ENCODE measurements around the gene WDFY4. TPM values are rescaled to one million over a fixed set of nuclear protein-coding genes. Genes with fewer than 3 reads are reported as not detected.

The WDFY4 gene
- total RNA-seq, 1 experiment from 2014 or later, result 0.23 TPM

DNA sequence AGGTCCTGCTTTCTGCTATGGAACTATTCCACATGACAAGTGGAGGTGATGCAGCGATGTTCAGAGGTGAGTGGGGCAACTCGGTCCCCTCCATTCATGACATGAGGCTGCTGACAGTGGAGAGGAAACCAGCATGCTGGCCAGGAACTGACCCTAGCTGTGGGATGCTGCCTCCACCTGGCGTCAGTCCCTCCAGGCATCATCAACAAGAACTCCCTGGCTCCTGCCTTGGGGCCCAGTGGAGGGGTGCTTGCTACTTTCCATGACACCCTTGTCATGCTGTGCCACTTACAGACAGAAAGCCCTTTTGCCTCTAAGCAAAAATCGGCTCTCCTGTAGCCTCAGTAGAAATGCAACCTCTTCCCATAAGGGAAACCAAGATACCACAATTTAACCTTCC, 136.4 kb downstream of the WDFY4 start:
- peaks cover 3% of the 10 kb centered on the region for H3K27me3 ChIP-seq (ENCODE audit: control insufficient read depth, insufficient read depth, low read length)
- POLR2A ChIA-PET, result no interaction called here
- in situ Hi-C loops (cut with HindIII; ENCODE audit: low pct_unique_long_range_greater_than_20kb, low sequenced_read_pairs) (no loop called here), intact Hi-C loops (cut with micrococcal nuclease; ENCODE audit: unreplicated experiment) (no loop called here)
- H3K4me1 ChIP-seq (ENCODE audit: control insufficient read depth, insufficient read depth, low read length), result no peaks in the 10 kb centered on the region
- H3K36me3 ChIP-seq (ENCODE audit: control insufficient read depth, insufficient read depth, low read length), result no peaks in the 10 kb centered on the region
- TF ChIP-seq SIN3A (IDR thresholded peaks at IDR 0.05; ENCODE audit: borderline replicate concordance, insufficient read depth, low read depth, low read length) (no peak), TCF7L2 (IDR thresholded peaks at IDR 0.05; ENCODE audit: low read depth, low read length) (no peak), POLR2AphosphoS5 (IDR thresholded peaks at IDR 0.05; ENCODE audit: low read depth, low read length) (no peak)
- TF ChIP-seq, protein P1, sequence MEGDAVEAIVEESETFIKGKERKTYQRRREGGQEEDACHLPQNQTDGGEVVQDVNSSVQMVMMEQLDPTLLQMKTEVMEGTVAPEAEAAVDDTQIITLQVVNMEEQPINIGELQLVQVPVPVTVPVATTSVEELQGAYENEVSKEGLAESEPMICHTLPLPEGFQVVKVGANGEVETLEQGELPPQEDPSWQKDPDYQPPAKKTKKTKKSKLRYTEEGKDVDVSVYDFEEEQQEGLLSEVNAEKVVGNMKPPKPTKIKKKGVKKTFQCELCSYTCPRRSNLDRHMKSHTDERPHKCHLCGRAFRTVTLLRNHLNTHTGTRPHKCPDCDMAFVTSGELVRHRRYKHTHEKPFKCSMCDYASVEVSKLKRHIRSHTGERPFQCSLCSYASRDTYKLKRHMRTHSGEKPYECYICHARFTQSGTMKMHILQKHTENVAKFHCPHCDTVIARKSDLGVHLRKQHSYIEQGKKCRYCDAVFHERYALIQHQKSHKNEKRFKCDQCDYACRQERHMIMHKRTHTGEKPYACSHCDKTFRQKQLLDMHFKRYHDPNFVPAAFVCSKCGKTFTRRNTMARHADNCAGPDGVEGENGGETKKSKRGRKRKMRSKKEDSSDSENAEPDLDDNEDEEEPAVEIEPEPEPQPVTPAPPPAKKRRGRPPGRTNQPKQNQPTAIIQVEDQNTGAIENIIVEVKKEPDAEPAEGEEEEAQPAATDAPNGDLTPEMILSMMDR (IDR thresholded peaks at IDR 0.05), result no peak
- TF ChIP-seq, protein P2, sequence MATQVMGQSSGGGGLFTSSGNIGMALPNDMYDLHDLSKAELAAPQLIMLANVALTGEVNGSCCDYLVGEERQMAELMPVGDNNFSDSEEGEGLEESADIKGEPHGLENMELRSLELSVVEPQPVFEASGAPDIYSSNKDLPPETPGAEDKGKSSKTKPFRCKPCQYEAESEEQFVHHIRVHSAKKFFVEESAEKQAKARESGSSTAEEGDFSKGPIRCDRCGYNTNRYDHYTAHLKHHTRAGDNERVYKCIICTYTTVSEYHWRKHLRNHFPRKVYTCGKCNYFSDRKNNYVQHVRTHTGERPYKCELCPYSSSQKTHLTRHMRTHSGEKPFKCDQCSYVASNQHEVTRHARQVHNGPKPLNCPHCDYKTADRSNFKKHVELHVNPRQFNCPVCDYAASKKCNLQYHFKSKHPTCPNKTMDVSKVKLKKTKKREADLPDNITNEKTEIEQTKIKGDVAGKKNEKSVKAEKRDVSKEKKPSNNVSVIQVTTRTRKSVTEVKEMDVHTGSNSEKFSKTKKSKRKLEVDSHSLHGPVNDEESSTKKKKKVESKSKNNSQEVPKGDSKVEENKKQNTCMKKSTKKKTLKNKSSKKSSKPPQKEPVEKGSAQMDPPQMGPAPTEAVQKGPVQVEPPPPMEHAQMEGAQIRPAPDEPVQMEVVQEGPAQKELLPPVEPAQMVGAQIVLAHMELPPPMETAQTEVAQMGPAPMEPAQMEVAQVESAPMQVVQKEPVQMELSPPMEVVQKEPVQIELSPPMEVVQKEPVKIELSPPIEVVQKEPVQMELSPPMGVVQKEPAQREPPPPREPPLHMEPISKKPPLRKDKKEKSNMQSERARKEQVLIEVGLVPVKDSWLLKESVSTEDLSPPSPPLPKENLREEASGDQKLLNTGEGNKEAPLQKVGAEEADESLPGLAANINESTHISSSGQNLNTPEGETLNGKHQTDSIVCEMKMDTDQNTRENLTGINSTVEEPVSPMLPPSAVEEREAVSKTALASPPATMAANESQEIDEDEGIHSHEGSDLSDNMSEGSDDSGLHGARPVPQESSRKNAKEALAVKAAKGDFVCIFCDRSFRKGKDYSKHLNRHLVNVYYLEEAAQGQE (IDR thresholded peaks at IDR 0.05; ENCODE audit: insufficient read depth in 1 of 2, low read depth in 2 of 2, low read length in 1 of 2), result no peak
- H3K9me3 ChIP-seq (ENCODE audit: control insufficient read depth, insufficient read depth, low read depth, low read length), result no peaks in the 10 kb centered on the region
- no peak overlapping the region for H3K27ac ChIP-seq (ENCODE audit: low read length)
- BruUV-seq (replicated peaks), result no TSS peak
- CTCF ChIA-PET, result no interaction called here
- ATAC-seq, result no peak
- no peak overlapping the region for H3K4me3 ChIP-seq (ENCODE audit: low read depth in 2 of 2, low read length in 2 of 2)
- DNase-seq (ENCODE audit: low read depth, low spot score), result no peak

DNA sequence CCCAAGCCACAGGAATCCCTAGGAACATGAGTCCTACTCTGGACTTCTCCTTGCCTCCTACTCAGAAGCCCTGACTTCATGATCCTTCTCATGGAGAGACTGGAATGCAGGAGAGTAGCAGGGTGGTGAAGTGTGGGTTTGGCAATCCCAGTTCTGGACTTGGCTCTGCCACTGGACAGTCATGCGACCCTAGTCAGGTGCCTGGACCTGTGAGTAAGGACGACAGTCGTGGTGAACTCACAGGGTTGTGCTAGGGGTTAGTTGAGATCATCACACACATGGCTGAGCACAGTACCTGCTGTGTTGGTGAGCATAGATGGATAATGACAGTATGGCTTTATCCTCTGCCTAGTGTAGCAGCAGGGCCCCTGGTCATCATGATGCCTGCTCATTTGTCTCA, 137.0 kb downstream of the WDFY4 start:
- H3K4me3 ChIP-seq (ENCODE audit: low read depth in 2 of 2, low read length in 2 of 2), result no peak overlapping the region
- DNase-seq (ENCODE audit: low read depth, low spot score) (no peak), ATAC-seq (no peak)
- no peak overlapping the region for H3K27ac ChIP-seq (ENCODE audit: low read length)
- no peaks in the 10 kb centered on the region for H3K9me3 ChIP-seq (ENCODE audit: control insufficient read depth, insufficient read depth, low read depth, low read length)
- no TSS peak for BruUV-seq (replicated peaks)
- CTCF ChIA-PET, result no interaction called here
- H3K36me3 ChIP-seq (ENCODE audit: control insufficient read depth, insufficient read depth, low read length), result no peaks in the 10 kb centered on the region
- in situ Hi-C loops (cut with HindIII; ENCODE audit: low pct_unique_long_range_greater_than_20kb, low sequenced_read_pairs) (no loop called here), intact Hi-C loops (cut with micrococcal nuclease; ENCODE audit: unreplicated experiment) (no loop called here)
- no peaks in the 10 kb centered on the region for H3K4me1 ChIP-seq (ENCODE audit: control insufficient read depth, insufficient read depth, low read length)
- TF ChIP-seq TCF7L2 (IDR thresholded peaks at IDR 0.05; ENCODE audit: low read depth, low read length) (no peak), POLR2AphosphoS5 (IDR thresholded peaks at IDR 0.05; ENCODE audit: low read depth, low read length) (no peak), SIN3A (IDR thresholded peaks at IDR 0.05; ENCODE audit: borderline replicate concordance, insufficient read depth, low read depth, low read length) (no peak)
- TF ChIP-seq, protein P1 (IDR thresholded peaks at IDR 0.05), result no peak
- TF ChIP-seq, protein P2 (IDR thresholded peaks at IDR 0.05; ENCODE audit: insufficient read depth in 1 of 2, low read depth in 2 of 2, low read length in 1 of 2), result no peak
- POLR2A ChIA-PET, result no interaction called here
- H3K27me3 ChIP-seq (ENCODE audit: control insufficient read depth, insufficient read depth, low read length), result peaks cover 3% of the 10 kb centered on the region
